Fibroblast of the conjunctiva (primary cell): ENCODE results near the gene TTLL6.
A peak's percentile ranks its signal among the peaks of the same experiment; 100 is the strongest.
"Not testable (repeated sequence)": the region's sequence is repeated elsewhere in the genome, so short reads cannot be mapped to it uniquely, and the experiment has no call there.

ENCODE experiments used
- DNase-seq: peaks from one replicate; pipeline ENCODE4 v3.0.0-alpha.2; 2010; ENCODE audit warnings: low read depth

Gene TTLL6

GRCh38 chr17:48815311-48815710 is 1.7 kb downstream of the TTLL6 start:
- DNase-seq, result no peak

GRCh38 chr17:48814504-48814903 is 2.5 kb downstream of the TTLL6 start:
- no peak for DNase-seq

GRCh38 chr17:48812001-48812400 is 5.0 kb downstream of the TTLL6 start:
- DNase-seq, result no peak

GRCh38 chr17:48809182-48809581 is 7.8 kb downstream of the TTLL6 start:
- DNase-seq, result no peak

- DNase-seq, result no peak
Observed at GRCh38 chr17:48804936-48805411, 12.1 kb downstream of the TTLL6 start.

GRCh38 chr17:48800626-48801217 is 16.3 kb downstream of the TTLL6 start:
- no peak for DNase-seq

- DNase-seq, result no peak
Observed at GRCh38 chr17:48799069-48799723, 17.8 kb downstream of the TTLL6 start.

- DNase-seq, result not testable (repeated sequence)
Observed at GRCh38 chr17:48796163-48796522, 20.9 kb downstream of the TTLL6 start.

- DNase-seq, result peak; percentile 18
Observed at GRCh38 chr17:48795444-48796162, 21.4 kb downstream of the TTLL6 start.

GRCh38 chr17:48792033-48792798 is 24.8 kb downstream of the TTLL6 start:
- no peak for DNase-seq

- peak; percentile 56 for DNase-seq
Observed at GRCh38 chr17:48791128-48792032, 25.6 kb downstream of the TTLL6 start.

GRCh38 chr17:48790607-48791127 is 26.4 kb downstream of the TTLL6 start:
- no peak for DNase-seq

- DNase-seq, result no peak
Observed at GRCh38 chr17:48787828-48788227, 29.2 kb downstream of the TTLL6 start.

GRCh38 chr17:48779421-48779820 is 37.6 kb downstream of the TTLL6 start:
- no peak for DNase-seq

GRCh38 chr17:48776602-48777001 is 40.4 kb downstream of the TTLL6 start:
- DNase-seq, result no peak

GRCh38 chr17:48773245-48773644 is 43.8 kb downstream of the TTLL6 start:
- no peak for DNase-seq

GRCh38 chr17:48770954-48771353 is 46.1 kb downstream of the TTLL6 start:
- DNase-seq, result no peak

- no peak for DNase-seq
Observed at GRCh38 chr17:48769009-48769675, 47.9 kb downstream of the TTLL6 start.

- DNase-seq, result no peak
Observed at GRCh38 chr17:48767263-48767774, 49.7 kb downstream of the TTLL6 start.

- DNase-seq, result no peak
Observed at GRCh38 chr17:48761114-48761513, 55.9 kb downstream of the TTLL6 start.
